B cell (primary cell): ENCODE data around the gene FUBP3.

Experiments
- EZH2 ChIP-seq: IDR thresholded peaks from 2 replicates; pipeline ENCODE4 v1.6.1; 2012; ENCODE audit warnings: borderline replicate concordance, low read depth, mild to moderate bottlenecking, moderate library complexity, low read length; ENCODE audit not compliant: insufficient read depth, poor library complexity, severe bottlenecking
- TF ChIP-seq, protein P1 (sequence below): fragments of 200-600 bp; IDR thresholded peaks from one replicate; pipeline ENCODE4 v1.8.0; 2022; ENCODE audit warnings: antibody characterized with exemption, mild to moderate bottlenecking

GRCh38 chr9:130630071-130630450 is 50.7 kb downstream of the FUBP3 start:
- TF ChIP-seq, protein P1, sequence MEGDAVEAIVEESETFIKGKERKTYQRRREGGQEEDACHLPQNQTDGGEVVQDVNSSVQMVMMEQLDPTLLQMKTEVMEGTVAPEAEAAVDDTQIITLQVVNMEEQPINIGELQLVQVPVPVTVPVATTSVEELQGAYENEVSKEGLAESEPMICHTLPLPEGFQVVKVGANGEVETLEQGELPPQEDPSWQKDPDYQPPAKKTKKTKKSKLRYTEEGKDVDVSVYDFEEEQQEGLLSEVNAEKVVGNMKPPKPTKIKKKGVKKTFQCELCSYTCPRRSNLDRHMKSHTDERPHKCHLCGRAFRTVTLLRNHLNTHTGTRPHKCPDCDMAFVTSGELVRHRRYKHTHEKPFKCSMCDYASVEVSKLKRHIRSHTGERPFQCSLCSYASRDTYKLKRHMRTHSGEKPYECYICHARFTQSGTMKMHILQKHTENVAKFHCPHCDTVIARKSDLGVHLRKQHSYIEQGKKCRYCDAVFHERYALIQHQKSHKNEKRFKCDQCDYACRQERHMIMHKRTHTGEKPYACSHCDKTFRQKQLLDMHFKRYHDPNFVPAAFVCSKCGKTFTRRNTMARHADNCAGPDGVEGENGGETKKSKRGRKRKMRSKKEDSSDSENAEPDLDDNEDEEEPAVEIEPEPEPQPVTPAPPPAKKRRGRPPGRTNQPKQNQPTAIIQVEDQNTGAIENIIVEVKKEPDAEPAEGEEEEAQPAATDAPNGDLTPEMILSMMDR = no peak
- no peak for TF ChIP-seq EZH2
